GM15510 (cell line): Measurements from ENCODE around the gene ERICH3.

Experiments used
- POLR2A ChIP-seq: IDR thresholded peaks from 3 replicates; pipeline ENCODE4 v1.6.1; 2011; ENCODE audit warnings: borderline replicate concordance; ENCODE audit not compliant: insufficient read length; ENCODE audit errors: extremely low read depth

The ERICH3 gene

DNA sequence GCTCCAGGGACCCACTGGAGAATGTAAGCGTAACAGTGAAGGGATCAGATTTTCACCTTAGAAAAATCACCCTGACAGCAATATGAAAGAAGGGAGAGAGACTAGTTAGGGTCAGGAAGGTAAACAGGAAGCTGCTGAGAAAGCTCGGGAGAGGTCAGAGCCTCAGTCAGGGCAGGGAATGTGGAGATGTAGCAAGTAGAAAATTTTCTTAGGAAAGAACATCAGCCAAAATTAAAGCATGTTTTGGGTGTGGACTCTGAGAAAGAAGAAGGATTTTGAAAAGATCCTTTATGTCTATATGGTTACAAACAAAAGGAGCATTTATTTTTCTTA, 16.7 kb upstream of the ERICH3 start:
- TF ChIP-seq POLR2A = no peak

DNA sequence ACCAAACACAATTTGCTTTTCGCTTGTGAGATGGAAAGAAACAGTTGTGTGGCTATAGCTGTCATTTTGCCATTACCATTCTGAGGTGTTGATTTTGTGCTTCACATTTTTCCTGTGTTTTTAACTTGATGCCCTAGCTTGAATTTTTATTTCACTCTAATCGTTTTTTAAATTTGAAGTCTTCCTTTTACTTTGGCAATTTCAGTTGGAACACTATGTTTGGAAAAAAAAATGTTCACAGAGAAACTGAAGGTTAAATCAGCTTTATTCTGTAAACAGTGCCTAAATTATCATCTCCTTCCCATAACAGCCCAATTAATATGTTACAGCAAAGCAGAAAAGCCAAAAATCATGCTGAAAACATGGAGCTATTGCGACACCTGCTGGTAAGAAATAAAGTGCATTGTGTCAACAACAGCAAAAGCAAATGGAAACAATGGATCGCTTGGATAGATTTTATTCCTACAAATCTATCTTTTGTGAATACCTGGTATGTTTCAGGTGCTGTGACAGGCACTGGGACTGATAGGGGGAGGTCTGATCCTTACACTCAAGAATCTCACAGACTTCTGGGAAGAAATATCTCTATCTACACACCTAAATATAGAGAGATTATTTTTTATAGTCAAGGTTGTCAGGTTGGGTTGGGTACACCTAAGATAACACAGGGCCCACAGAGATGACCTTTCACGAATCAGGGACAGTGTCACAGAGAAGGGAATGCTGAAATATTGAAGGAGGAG, 16.2 kb upstream of the ERICH3 start:
- no peak for TF ChIP-seq POLR2A

DNA sequence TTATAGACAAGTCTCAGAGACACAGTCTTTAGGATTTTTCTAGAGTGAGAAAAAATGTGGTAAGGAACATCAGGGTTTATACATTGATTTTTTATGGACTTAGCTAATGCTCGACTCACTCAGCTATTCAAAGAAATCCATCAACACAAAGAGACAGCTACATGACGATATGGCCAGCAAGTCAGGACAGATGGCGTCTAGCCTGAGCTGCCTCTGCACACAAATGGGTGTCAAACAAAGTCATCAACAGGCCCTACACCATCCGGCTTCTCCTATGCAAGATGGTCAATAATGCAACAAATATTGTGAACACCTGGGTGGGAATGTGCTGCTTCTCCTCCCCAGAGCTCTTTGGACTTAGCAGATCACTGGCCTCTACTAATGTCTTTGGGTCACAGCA, 13.3 kb upstream of the ERICH3 start:
- TF ChIP-seq POLR2A = no peak

DNA sequence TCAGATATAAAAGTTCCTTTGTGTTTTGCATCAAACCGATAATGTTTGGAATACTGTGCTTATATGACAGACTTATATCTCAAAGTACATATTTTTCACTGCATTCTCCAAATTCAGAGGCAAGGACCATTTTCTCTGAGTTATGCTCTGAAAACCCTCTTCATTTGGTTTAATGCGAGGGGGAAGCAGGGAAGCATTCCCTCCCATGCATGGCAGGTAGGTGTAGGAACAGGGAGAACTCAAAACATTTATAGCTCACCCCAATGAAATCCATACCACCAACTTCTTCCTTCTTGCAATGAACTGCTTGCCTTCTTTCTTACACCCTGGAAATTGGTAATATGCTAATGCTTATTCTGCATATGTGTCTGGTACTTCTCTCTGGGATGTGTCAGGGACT, 10.7 kb upstream of the ERICH3 start:
- TF ChIP-seq POLR2A = no peak

DNA sequence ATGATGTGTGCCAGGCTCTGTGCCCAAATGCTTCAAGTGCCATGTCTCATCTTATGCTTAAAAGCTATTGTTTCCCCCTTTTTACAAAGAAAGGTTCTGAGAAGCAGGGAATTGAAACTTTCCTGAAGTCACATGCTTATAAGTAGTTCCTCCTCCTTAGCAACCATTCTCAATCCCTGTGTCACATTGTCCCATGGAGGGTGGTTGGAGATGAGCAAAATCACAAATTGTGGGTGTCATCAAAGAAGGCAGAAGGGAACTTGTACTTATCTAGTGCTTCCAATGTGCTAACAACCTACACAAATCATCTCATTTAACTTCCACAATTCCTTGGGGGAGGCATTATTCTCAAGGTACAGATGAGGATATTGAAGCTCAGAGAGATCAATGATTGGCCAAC, 10.1 kb upstream of the ERICH3 start:
- no peak for TF ChIP-seq POLR2A

DNA sequence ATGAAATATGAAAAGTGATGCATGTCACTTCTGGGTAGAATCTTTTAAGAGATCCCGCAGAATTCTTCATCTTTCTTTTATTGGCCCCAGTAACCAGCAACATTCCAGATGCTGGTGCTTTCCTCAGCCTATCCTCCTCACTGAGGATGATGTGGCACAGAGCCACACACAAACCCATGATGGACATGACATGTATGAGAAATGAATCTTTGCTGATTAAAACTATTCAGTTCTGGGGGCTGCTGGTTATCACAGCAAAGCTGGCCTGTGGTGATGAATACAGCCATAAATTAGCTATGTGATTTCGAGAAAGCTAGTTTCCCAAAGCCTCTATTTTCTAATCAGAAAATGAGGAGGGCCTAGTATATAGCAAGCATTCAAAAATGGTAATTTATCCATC, 8.3 kb upstream of the ERICH3 start:
- TF ChIP-seq POLR2A = no peak

DNA sequence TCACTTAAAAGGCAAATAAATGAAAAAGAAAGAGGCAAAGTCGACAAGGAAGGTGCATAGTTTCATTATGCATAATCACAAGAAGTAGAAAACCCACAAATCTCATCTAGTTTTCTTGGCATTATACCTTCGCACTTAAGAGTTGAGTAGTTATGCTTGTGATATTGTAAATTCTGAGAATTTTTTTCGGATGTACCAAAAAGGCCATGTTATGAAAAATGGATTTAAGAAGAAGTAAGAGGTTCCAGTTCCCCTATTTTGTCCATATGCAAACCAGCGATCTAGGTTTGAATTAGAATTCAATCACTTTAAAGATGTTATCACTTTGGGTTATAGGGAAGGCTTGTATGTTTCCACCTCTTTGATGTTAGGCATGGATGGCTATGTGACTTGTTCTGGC, 7.9 kb upstream of the ERICH3 start:
- TF ChIP-seq POLR2A = no peak

DNA sequence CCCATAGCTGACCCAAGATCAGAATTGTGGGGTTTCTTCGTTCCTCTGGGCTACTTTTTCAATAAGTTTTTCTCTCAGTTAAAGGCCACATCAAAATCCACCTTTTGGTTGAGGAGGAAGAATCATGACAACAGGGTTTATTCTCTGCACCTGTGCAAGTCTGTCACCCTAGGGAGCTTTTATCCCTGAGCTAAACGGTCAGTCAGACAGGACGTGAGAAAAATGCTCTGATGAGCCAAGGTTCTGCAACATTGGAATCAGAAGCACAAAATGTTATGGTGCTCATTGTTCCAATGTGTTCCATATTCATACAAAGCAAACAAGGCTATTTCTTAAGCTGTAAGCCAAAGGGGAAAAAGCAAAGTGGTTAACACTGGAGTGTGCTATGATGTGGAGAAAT, 7.4 kb upstream of the ERICH3 start:
- no peak for TF ChIP-seq POLR2A

DNA sequence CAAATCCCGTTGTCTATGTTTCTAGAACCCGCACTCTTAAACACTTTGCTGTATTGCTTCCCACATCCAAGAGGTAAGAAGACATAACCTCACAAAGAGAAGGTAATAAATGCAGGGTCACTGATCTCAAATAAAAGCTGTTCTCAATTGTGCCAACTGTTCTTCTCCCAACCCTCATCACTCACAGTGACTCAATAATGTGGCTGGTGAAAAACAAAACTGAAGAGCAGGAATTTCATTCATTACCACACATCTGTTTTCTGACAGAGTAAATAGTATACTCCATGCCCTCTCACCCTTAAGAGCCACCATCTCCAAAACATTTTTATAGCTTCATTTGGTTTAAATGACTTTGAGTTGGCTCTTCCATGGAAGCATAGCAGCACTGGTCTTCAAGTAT, 6.2 kb upstream of the ERICH3 start:
- TF ChIP-seq POLR2A = no peak

DNA sequence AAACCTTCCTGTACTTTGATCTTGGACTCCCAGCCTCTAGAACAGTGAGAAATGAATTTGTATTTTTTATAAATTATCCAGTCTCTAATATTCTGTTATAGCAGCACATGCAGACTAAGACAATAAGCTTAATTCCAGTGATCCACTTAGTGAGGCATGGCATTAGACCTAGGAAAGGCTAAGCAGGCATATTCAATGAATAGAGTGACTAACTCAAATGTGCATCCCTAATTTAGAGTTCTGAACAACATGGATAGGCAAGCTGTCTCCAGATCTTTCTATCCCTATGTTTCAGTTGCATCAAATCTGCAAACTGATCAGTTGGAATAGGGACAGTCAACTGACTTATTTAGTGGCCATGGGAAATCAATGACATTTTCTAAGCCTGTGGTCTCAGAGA, 4.3 kb upstream of the ERICH3 start:
- TF ChIP-seq POLR2A = no peak

DNA sequence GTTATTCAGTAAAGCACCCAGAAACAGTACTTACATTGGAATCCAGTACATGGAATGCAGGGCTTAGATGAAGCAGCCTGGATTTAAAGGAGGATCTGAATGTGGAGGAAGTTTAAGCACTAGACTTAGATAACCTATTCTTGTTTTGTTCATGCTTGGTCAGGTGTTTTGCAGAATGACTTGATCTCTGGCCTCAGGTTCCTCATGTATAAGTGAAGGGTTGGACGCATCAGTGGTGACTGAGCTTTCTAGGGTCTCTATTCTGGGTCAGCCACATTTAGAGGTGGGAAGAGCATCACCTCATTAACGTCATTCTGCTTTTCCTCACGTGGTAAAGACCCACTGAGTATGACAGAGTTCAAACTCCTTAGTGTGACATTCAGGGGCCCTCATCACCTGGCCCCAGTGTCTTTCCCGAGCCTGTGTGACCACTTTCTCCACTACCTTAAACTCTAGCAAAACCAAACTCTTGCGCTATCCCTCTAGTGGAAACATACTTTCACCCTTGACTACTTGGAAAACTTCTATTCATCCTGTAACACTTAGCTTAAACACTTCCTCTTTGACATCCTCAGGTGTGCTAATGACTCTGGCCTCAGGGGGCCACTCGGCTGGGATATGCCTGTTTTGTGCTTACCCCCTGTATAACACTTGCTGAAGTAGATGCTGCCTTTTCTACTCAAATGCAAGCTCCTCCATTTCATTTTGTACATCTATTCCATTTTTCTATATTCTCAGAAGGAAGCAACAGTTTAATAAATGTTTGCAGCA, 871 bp upstream of the ERICH3 start:
- no peak for TF ChIP-seq POLR2A

DNA sequence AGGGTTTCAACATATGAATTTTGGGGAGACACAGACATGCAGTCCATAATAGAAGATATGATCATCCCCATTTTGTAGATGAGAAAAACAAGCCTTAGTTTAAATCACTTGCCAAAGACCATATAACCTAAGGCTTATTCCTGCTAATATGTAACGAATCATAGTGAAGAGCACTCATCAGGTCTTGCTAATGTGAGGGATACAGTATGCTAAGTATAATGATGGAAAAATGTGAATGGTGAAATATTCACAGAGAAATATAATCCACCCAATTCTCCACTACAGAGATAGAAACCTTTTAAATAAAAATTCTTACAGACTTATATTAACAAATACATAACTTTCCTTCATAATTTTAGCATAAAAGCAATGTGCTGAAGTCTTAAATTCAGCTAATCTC, 18.9 kb downstream of the ERICH3 start:
- no peak for TF ChIP-seq POLR2A

DNA sequence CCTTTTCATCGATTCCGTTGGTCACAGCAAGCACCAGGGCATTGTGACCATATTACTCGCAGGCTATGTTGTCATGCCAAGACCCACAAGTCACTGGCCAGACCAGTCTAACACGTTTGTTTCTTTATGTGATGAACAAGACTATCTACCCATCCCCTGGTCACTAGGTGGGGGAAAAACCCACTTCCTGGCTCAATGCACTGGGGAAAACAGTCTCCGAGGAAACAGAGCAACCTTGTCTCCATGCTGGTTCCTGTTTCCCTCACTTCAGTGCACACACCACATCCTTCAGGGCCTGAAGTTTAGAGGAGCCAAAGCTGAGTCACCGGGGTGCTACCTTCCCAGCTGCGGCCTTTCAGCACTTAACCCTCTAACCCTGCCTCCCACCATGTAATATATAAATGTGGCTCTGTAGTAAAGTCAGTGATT, 20.9 kb downstream of the ERICH3 start:
- no peak for TF ChIP-seq POLR2A

DNA sequence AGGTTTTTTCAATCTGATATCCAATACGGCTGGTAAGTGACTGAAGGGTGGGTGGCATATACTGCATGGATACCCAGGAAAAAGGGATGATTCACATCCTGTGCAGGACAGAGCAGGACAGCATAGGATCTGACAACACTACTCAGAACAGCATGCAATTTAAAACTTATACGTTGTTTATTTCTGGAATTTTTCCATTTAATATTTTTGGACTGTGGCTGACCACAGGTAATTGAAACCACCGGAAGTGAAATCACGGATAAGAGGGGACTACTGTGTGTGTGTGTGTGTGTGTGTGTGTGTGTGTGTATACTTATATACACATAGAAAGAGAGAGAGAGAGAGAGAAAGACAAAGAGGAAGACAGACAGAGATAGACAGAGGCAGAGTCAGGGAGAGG, 23.0 kb downstream of the ERICH3 start:
- no peak for TF ChIP-seq POLR2A

DNA sequence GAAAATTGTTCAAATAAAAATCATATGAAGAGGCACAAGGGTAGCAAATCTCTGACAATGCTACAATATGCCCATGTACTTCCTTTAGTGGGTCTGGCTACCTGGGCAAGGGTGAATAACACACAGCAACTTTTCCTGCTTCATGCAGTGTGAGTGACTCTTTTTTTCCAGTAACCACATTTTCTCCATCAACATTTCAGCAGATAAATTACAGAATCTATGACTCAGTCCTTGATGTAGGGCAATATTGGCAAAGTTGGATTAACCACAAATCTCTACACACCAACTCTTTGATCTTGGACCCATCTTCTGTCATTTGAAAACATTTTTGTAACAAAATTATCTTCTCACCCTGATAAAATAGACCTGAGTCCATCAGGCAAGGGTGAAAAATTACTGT, 31.7 kb downstream of the ERICH3 start:
- no peak for TF ChIP-seq POLR2A

DNA sequence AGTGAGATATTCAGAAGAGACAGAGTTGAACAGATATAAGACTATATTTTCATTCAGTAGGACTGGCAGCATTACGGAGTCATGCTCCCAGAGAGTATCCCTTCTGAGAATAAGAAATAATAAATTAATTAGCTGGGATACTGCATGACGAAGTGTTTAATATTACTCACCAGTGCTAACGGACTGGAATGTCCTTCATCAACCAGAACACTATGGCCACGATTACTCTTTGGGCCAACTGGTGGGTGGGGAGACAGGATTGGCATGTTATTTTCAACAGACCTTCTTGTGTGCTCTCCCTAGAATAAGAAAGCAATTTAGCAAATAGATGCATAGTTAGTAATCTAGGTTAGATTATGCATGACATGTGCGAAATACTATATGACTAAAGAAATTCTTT, 32.4 kb downstream of the ERICH3 start:
- no peak for TF ChIP-seq POLR2A
